ENCODE data around the gene SMPDL3B.

Gene SMPDL3B

GRCh38 chr1:27958513-27958912, 23.7 kb downstream of the SMPDL3B start:
- Histone ChIP-seq H3K9me3 (ENCODE audit: control insufficient read depth, insufficient read depth, low read depth, low read length) (no peaks in the 10 kb centered on the region), H3K4me3 (ENCODE audit: low read depth, low read length) (no peak overlapping the region), H3K36me3 (ENCODE audit: control insufficient read depth in 2 of 2, insufficient read depth in 1 of 2, low read length in 2 of 2) (peaks cover 0 to 6% of the 10 kb centered on the region in 2 experiments; a peak in 1 of 3 replicates), H3K4me1 (ENCODE audit: control insufficient read depth, insufficient read depth, low read length) (no peaks in the 10 kb centered on the region), H3K27ac (ENCODE audit: extremely low read depth, low read depth, low read length) (no peak overlapping the region)
- ChIA-PET POLR2A (interaction anchor here (0.6 kb wide), 1 partner anchor 46 kb away, joined by 3 read pairs; no protein-coding TSS in a partner anchor), CTCF (interaction anchor here (0.7 to 4.6 kb wide), 5 partner anchors 18 to 81 kb away, joined by 3 to 32 read pairs (median 3); no protein-coding TSS in a partner anchor)
- TF ChIP-seq ZBTB10 (tag by site-specific recombination; IDR thresholded peaks at IDR 0.05): no peak
- no peak for TF ChIP-seq IKZF3 (tag by site-specific recombination; IDR thresholded peaks at IDR 0.05)
- no peak for TF ChIP-seq SCRT2 (tag by site-specific recombination; IDR thresholded peaks at IDR 0.05)
- TF ChIP-seq ZNF175 (tag by site-specific recombination; IDR thresholded peaks at IDR 0.05): no peak
- TF ChIP-seq ZNF335 (tag by site-specific recombination; conservative IDR thresholded peaks at IDR 0.05): no peak
- TF ChIP-seq ZNF112 (tag by site-specific recombination; IDR thresholded peaks at IDR 0.05): no peak
- TF ChIP-seq ZNF514 (tag by site-specific recombination; IDR thresholded peaks at IDR 0.05): no peak
- TF ChIP-seq ZNF19 (tag by site-specific recombination; IDR thresholded peaks at IDR 0.05; ENCODE audit: low read depth): no peak
- no peak for TF ChIP-seq TSHZ1 (tag by site-specific recombination; IDR thresholded peaks at IDR 0.05; ENCODE audit: borderline replicate concordance)
- TF ChIP-seq ZNF140 (tag by site-specific recombination; IDR thresholded peaks at IDR 0.05): no peak
- TF ChIP-seq ZNF558 (tag by site-specific recombination; IDR thresholded peaks at IDR 0.05): no peak
- no peak for TF ChIP-seq OSR2 (tag by site-specific recombination; IDR thresholded peaks at IDR 0.05)
- no peak for TF ChIP-seq ZNF26 (tag by site-specific recombination; IDR thresholded peaks at IDR 0.05)
- TF ChIP-seq KLF1 (tag by site-specific recombination; IDR thresholded peaks at IDR 0.05): no peak
- no peak for TF ChIP-seq ZNF394 (tag by site-specific recombination; IDR thresholded peaks at IDR 0.05; ENCODE audit: borderline replicate concordance)
- no peak for TF ChIP-seq ZNF121 (tag by site-specific recombination; IDR thresholded peaks at IDR 0.05)
- TF ChIP-seq GFI1B (tag by site-specific recombination; IDR thresholded peaks at IDR 0.05): no peak
- no peak for TF ChIP-seq ZFP37 (tag by site-specific recombination; IDR thresholded peaks at IDR 0.05)
- no peak for TF ChIP-seq ZNF518A (tag by site-specific recombination; conservative IDR thresholded peaks at IDR 0.05; ENCODE audit: low read depth)

Measured in HEK293 (cell line).